Natural killer cell treated with Interleukin-12 subunit alpha and Interleukin-12 subunit beta and Interleukin-15 and Interleukin-18, amount 100 ng/mL, for 72 hours (primary cell): ENCODE data around the gene ID1. TPM values are rescaled to one million over a fixed set of nuclear protein-coding genes. Genes with fewer than 3 reads are reported as not detected.
"Not testable (repeated sequence)": the region's sequence is repeated elsewhere in the genome, so short reads cannot be mapped to it uniquely, and the experiment has no call there.

Experiments
- ATAC-seq, 2 donors: fragments of 150-1000 bp; cut with Tn5 transposase in 1 of 2; sonication (Bioruptor Pico), chemical (Tn5 transposase) in 1 of 2; 2 replicates each; pipeline ENCODE4 v1.10.0; 2021
- DNase-seq: peaks from one replicate; pipeline ENCODE4 v3.0.0; 2022; ENCODE audit warnings: low spot score
- H3K27ac Mint-ChIP-seq, 2 donors: 1 replicate in 1 of 2; 2 replicates in 1 of 2; pipeline ENCODE4 v1.8.0; 2022; ENCODE audit warnings: mixed read lengths in 2 of 2, mild to moderate bottlenecking in 1 of 2, moderate library complexity in 1 of 2
- H3K27me3 Mint-ChIP-seq, 2 donors: 1 replicate in 1 of 2; 2 replicates in 1 of 2; pipeline ENCODE4 v1.8.0; 2022; ENCODE audit warnings: mixed read lengths in 2 of 2
- H3K36me3 Mint-ChIP-seq: one replicate; pipeline ENCODE4 v1.8.0; 2022; ENCODE audit warnings: mixed read lengths
- H3K4me1 Mint-ChIP-seq, 2 donors: 1 replicate in 1 of 2; 2 replicates in 1 of 2; pipeline ENCODE4 v1.8.0; 2022; ENCODE audit warnings: low read depth in 2 of 2, mixed read lengths in 2 of 2, mild to moderate bottlenecking in 1 of 2
- H3K4me3 Mint-ChIP-seq: one replicate; pipeline ENCODE4 v1.8.0; 2022; ENCODE audit warnings: mixed read lengths
- H3K9me3 Mint-ChIP-seq: 2 replicates; pipeline ENCODE4 v1.8.0; 2022; ENCODE audit warnings: mixed read lengths
- total RNA-seq, 2 donors: library from RNA; stranded (reverse); gene quantifications; one replicate each; pipeline ENCODE4 v1.2.3, GENCODE V29; 2022

Gene ID1
- total RNA-seq, 2 donors from 2014 or later = 0.52 to 1.4 TPM

- peaks cover 24 to 36% of the 10 kb centered on the region in 2 donors for H3K27me3 Mint-ChIP-seq
- no peaks in the 10 kb centered on the region for H3K36me3 Mint-ChIP-seq
- peaks cover 8 to 15% of the 10 kb centered on the region in 2 donors for H3K4me1 Mint-ChIP-seq
- ATAC-seq = no peak
- H3K9me3 Mint-ChIP-seq = no peaks in the 10 kb centered on the region
- H3K4me3 Mint-ChIP-seq = no peak overlapping the region
- no peak for DNase-seq
- no peak overlapping the region for H3K27ac Mint-ChIP-seq
Observed at GRCh38 chr20:31644701-31645100, 39.6 kb downstream of the ID1 start.

- H3K36me3 Mint-ChIP-seq = not testable (repeated sequence)
Observed at GRCh38 chr20:31648104-31648503, 43.0 kb downstream of the ID1 start.

GRCh38 chr20:31652917-31653396 is 47.9 kb downstream of the ID1 start:
- H3K4me1 Mint-ChIP-seq = peaks cover 0 to 4% of the 10 kb centered on the region in 2 donors
- no peak for ATAC-seq
- DNase-seq = no peak

More at GRCh38 chr20:31648104-31648503, 43.0 kb downstream of the ID1 start:
- H3K9me3 Mint-ChIP-seq, DNase-seq, ATAC-seq, H3K4me3 Mint-ChIP-seq, H3K4me1 Mint-ChIP-seq: not testable (repeated sequence)
- Mint-ChIP-seq H3K27me3 (peaks cover 9 to 22% of the 10 kb centered on the region in 2 donors), H3K27ac (peak overlapping the region in 1 of 2 donors; percentile 39)

GRCh38 chr20:31653561-31653960 is 48.5 kb downstream of the ID1 start:
- Mint-ChIP-seq H3K36me3 (no peaks in the 10 kb centered on the region), H3K27ac (no peak overlapping the region), H3K4me1 (peaks cover 0 to 4% of the 10 kb centered on the region in 2 donors), H3K9me3 (no peaks in the 10 kb centered on the region), H3K4me3 (no peak overlapping the region), H3K27me3 (peaks cover 2 to 8% of the 10 kb centered on the region in 2 donors)
- no peak for ATAC-seq
- DNase-seq = no peak

More at GRCh38 chr20:31652917-31653396, 47.9 kb downstream of the ID1 start:
- Mint-ChIP-seq H3K27ac (no peak overlapping the region), H3K4me3 (no peak overlapping the region), H3K9me3 (no peaks in the 10 kb centered on the region), H3K27me3 (peaks cover 2 to 8% of the 10 kb centered on the region in 2 donors), H3K36me3 (no peaks in the 10 kb centered on the region)

DNA sequence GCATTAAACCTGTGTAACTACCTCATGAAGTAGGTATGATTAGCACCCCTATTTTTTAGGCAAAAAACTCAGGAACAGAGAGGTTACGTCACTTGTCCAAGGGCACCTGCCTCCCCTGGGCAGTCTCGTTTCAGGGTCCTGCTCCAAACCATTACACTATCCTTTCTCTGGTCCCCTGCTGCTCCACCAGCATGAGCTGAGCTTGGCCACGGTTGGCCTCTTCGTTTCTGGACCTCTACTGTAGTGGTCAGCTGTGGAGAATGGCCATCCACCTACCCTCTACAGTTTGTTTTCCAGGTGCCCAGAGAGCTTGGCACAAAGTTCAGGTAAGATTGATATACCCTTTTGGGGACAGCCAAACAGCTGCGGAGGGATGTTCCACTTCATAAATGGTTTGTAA is 49.4 kb downstream of the ID1 start:
- H3K4me3 Mint-ChIP-seq = no peak overlapping the region

More for the DNA sequence above, 49.4 kb downstream of the ID1 start:
- Mint-ChIP-seq H3K4me1 (peaks cover 0 to 6% of the 10 kb centered on the region in 2 donors), H3K27ac (no peak overlapping the region), H3K36me3 (no peaks in the 10 kb centered on the region), H3K27me3 (peaks cover 2 to 8% of the 10 kb centered on the region in 2 donors), H3K9me3 (no peaks in the 10 kb centered on the region)
- ATAC-seq (peak; percentile 13 to 29), DNase-seq (no peak)

Other genes with a start within 250 kb of the ID1 start
- not detected for gene DEFB118, start 236.7 kb upstream of the ID1 start, total RNA-seq
- not detected for gene DEFB119, start 214.7 kb upstream of the ID1 start, total RNA-seq
- not detected for gene DEFB121, start 199.1 kb upstream of the ID1 start, total RNA-seq
- not detected for gene DEFB123, start 164.7 kb upstream of the ID1 start, total RNA-seq
- gene DEFB124, start 130.2 kb upstream of the ID1 start, total RNA-seq = not detected
- gene REM1, start 130.0 kb upstream of the ID1 start, total RNA-seq = not detected
- 100 to 1,000 TPM; 233 to 257 TPM for gene HM13, start 90.8 kb upstream of the ID1 start, total RNA-seq
- not detected for gene COX4I2, start 32.6 kb downstream of the ID1 start, total RNA-seq
- gene BCL2L1, start 117.6 kb downstream of the ID1 start, total RNA-seq = 100 to 1,000 TPM; 140 to 325 TPM
- 100 to 1,000 TPM in 1 of 2 donors, 10 to 100 TPM in 1; 51.8 to 102 TPM for gene TPX2, start 134.0 kb downstream of the ID1 start, total RNA-seq
- gene MYLK2, start 214.1 kb downstream of the ID1 start, total RNA-seq = 1 to 10 TPM in 1 of 2 donors, under 1 TPM in 1; 0.98 to 1.8 TPM
- not detected for gene FOXS1, start 240.3 kb downstream of the ID1 start, total RNA-seq